Stimulated activated CD4-positive, alpha-beta T cell treated with anti-CD3 and anti-CD28 coated beads, TNF-alpha, amount 100 ng/mL, for 4 hours (primary cell): Measurements from ENCODE around the gene MYH7.

ENCODE experiments used
- DNase-seq, 3 experiments: peaks; one replicate each; pipeline ENCODE4 v3.0.0-alpha.2; 2020; ENCODE audit warnings: low read depth in 3 of 3

MYH7 gene

DNA sequence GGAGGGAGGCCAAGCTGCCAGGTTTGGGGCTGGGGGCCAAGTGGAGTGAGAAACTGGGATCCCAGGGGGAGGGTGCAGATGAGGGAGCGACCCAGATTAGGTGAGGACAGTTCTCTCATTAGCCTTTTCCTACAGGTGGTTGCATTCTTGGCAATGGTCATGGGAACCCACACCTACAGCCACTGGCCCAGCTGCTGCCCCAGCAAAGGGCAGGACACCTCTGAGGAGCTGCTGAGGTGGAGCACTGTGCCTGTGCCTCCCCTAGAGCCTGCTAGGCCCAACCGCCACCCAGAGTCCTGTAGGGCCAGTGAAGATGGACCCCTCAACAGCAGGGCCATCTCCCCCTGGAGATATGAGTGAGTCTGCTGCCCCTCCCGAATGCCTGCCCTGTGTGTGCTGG lies 62.4 kb downstream of the MYH7 start:
- DNase-seq = no peak

DNA sequence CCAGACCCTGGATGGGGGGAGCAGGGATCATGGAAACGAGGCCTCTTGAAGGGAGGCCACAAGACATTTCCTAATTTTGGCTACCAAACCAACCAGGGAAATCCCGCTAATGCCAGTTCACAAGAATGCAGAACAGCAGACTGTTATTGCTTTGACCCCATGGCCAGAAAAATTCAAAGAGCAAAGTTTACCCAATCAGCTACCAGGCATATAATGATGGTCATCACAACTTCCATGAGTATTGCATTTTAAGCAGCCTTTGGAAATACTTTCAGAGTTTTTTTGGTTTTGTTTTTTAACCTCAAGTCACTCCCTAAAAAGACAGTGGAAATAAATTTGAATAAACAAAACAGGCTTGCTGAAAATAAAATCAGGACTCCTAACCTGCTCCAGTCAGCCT lies 63.0 kb downstream of the MYH7 start, which contains the start of gene IL25:
IL25 (plus strand) TSS at position 301 of the 400 bp plus-strand sequence.
- DNase-seq = no peak

DNA sequence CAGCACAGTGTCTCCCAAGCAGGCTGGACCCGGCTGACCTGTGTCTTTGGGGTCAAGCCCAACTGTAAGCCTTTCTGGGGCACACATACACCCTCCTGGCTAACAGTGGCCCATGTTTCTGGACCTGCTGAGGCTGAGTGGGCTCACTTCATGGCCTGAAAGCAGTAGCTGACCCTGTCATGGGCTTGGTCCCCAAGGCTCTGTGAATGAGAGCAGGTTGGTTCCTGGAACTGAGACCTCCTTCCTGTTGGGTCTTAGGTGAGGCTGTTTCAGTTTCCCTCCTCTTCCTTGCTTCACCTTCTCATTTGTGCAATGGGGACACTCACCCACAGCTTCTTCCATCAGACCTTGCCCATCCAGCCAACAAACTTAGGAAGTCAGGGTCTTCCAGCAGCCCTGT lies 63.6 kb downstream of the MYH7 start:
- no peak for DNase-seq

DNA sequence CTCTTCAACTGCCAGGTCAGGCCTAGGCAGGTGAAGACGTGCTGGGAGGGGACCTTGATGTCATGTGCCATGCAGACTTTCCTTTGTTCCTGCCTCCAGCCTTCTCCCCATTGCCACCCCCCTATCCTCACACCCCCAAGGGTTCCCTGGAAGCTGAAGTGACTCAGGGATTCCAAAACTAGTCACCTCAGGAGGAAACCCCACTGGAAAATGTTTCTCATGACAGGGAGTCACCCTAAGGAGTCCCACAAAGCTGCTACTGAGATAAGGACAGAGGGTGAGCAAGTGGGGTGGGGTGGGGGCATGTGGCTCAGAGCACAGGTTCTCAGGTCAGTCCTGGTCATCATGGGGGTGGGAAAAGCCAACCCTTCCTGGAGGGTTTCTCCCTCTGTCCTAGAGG lies 65.2 kb downstream of the MYH7 start:
- no peak for DNase-seq

DNA sequence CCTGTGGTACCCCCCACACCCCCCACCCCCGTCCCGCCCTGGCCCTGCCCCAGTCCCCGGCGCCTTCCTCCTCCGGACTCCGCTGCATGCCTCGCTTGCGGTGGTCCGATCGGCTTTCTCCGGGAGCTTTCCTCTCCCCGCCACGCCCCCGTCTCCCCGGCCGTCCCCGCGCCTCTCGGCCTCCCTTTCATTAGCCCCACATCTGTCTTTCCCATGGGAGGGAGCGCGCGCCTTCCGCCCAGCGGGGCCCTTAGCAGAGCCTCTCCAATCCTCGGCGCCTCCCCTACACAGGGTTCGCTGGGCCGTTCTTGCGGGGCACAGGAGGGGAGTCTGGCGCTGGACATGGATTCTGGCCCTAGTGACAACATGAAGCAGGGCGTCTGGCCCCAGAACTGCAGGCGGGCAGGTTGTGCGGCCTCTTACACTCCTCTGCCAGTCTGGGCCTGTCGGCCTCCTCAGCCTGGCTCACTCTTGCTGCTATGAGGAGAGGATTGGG lies 69.0 kb downstream of the MYH7 start:
- no peak for DNase-seq

DNA sequence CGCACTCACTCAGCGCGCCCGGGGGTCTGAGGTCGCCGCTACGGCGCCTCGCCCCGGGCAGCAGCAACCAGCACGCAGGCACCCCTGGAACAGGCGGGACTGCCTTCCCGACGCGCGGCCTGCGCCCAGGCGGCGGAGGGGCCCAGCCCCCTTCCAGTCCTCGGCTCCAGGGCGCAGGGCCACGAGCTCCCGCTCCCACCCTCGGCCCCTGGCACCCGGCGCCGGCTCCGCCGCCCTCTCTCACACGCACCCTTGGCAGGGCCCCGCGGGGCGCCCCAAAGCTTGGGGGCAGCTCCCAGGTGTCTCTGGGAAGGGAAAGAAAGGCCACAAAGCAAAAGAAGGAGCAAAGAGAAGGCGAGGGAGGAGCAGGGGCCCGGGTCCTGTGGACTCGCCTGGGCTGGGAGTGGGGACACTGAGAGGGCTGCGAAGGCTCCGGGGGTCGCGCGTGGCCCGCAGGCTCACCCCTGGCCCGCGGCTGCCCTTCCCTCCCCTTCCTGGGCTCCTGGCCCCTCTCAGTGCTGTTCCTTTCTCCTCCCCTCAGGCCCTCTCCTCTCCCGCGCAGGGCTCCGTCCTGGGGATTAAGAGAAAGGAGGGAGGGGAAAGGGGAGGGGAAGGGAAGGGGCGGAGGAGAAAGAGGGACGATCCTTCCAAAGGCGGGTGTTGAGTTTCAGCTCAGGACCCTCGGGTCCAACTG lies 69.6 kb downstream of the MYH7 start:
- DNase-seq = no peak

DNA sequence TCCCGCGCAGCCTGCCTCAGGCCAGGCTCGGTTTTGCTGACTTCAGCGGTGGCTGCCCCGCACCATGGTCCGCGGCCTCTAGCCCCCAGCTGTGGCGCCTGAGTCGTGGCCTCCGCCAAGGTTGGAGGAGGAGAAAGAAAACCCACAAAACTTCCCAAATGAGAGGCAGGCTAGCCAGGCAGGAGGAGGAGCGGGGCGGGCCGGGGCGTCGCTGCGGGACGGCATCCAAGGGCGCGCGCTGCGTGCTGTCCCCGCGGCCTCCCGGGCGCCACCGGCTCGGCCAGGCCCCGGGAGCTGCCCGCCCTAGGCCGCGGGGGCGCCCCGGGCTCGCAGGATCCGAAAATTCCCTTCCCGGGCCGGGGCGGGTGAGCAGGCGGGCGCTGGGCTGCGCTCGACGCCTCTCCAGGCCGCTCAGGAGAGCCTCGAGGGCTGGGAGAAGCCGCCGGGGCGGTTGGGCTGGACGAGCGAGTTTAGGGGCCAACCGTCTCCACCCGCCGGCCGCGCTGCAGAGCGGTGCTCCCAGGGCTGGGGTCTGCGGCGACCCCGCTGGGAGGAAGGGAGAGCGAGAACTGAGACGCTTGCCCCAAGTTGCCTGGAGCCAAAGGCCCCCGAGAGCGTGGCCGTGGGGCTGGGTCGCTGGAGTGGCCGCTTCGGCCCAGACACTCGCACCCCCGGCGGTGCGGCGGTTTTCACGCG lies 70.3 kb downstream of the MYH7 start, which contains the start of gene EFS:
EFS (minus strand) TSS at position 137 of the 696 bp plus-strand sequence. CDS start 147 bp downstream, outside the sequence.
- DNase-seq = no peak

DNA sequence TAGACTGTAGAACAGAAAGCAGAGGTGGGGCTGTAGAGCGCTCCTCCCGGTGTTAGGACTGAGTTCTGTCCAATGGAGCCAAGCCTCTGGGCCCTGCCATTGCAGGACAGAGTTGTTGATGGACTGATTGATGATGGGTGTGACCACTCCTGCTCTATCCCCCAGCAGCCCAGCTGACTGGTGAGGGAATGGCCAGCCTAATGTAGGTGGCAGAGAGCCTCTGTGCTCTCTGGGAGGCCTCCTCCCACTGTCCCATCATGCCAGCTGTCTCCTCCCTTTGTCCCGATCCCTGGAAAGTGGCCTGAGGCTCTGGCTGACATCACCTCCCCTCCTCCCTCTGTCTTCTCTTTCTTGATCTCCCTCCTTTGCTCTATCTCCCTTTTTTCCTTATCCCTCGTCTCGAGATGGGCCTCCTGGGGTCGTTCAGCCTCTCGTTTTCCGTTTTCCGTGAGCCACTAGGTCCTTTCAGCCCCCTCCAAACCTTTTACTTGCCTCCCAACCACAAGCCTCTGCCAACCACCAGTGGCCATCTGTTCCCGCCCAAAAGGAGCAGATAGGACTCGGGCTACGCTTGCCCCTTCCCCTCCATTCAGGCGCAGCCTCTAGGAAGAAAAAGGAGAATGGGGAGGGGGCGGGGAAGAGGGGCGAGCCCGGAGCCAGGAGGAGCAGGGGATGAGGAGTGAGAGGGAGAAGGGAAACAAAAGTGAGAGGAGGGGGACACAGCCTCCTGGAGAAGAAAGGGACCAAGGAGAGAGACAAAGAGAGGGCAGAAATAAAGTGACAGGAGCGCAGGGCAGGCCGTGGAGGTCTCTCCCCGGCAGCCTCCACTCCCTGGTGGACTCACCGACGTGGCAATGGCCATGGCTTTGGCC lies 71.1 kb downstream of the MYH7 start:
- DNase-seq = no peak
